ENCODE results near the gene DDX31. TPM values are rescaled to one million over a fixed set of nuclear protein-coding genes. Genes with fewer than 3 reads are reported as not detected.

The DDX31 gene
- total and polyA plus RNA-seq, 9 of the 15 experiments (the other 6 are each of a cell fraction or from before 2014, with no cell fraction given) = 11.9 to 24.6 (median 22.2) TPM

DNA sequence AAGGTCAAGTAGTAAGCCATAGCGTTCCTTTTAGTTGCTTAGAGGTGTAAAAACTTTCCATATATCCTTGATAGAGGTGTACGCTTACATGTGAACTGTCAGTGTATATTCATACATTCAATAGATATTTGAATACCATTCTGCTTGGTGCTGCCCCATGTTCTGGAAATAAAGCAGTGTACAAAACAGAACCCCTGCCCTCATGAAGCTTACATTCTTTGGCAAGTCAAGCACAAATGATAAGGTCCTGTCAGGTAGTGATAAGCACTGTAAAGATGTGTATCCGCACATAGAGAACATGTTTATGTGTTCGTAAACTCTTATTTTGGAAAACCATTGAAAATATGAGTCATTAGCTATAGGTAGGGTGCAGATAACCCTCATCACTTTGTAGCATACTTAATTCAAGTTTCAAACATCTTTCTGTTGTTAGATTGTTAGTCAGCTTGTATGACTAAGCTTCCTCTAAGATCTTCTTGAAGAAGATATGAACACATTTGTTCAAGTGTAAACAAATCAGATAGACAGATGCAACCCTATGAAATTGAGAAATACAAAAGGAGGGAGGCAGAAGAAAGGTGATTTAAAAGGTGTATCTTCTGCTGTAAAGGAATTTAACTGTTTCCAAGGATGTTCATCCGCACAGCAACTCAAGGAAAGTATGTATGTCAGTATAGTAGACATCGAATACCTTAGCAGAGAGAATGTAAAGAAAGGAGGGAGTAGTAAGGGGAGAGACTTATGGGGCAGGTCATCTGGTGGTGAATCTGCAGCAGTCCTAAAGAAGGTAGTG lies 2.0 kb upstream of the DDX31 start:
- in situ Hi-C loops (cut with MboI) = no loop called here
- H3K4me1 ChIP-seq (replicated peaks in 1 of 2; ENCODE audit: control insufficient read depth in 2 of 2, insufficient read depth in 2 of 2, low read length in 2 of 2) = peaks cover 3 to 22% of the 10 kb centered on the region in 2 experiments; a peak in 4 of 5 replicates
- H3K27me3 ChIP-seq (ENCODE audit: control insufficient read depth in 2 of 2, insufficient read depth in 2 of 2, low read length in 2 of 2) = no peaks in the 10 kb centered on the region
- H3K4me3 ChIP-seq = peak overlapping the region; percentile 98
- H3K36me3 ChIP-seq (ENCODE audit: control insufficient read depth, insufficient read depth, low read length) = peaks cover 51% of the 10 kb centered on the region
- H3K79me2 ChIP-seq (ENCODE audit: control insufficient read depth, insufficient read depth, low read length) = peaks cover 96% of the 10 kb centered on the region
- POLR2A ChIA-PET = interaction anchor here (0.6 to 2.0 kb wide), 5 partner anchors 8 to 15 kb away, joined by 3 to 6 read pairs (median 5); no protein-coding TSS in a partner anchor
- peak overlapping the region in 1 of 2 experiments; percentile 99; a peak in 1 of 4 replicates for H3K9ac ChIP-seq (ENCODE audit: insufficient read depth in 1 of 2, low read depth in 2 of 2, low read length in 2 of 2)
- FAIRE-seq = no peak
- peaks cover 12% of the 10 kb centered on the region for H3K9me3 ChIP-seq (replicated peaks; ENCODE audit: control insufficient read depth, insufficient read depth, low read depth, low read length)
- BruUV-seq (replicated peaks) = TSS peak; percentile 43
- intact Hi-C loops (cut with micrococcal nuclease) = no loop called here
- WGBS (ENCODE audit: insufficient coverage, low coverage, missing lambda C conversion rate) = 71% methylated on average over 6 of the region's 6 CpGs
- CTCF ChIA-PET (ENCODE audit: low intra/inter-chr PET ratio) = no interaction called here
- peak overlapping the region; percentile 98 for H3K4me2 ChIP-seq (ENCODE audit: insufficient read depth, low read length)
- no peaks in the 10 kb centered on the region for H4K20me1 ChIP-seq (replicated peaks; ENCODE audit: control insufficient read depth, insufficient read depth, low read length)
- no peak for DNase-seq (ENCODE audit: extremely low read depth in 1 of 4, low spot score in 3 of 4)
- H3K27ac ChIP-seq (ENCODE audit: extremely low read depth, low read depth, low read length) = peak overlapping the region; percentile 99
- H3K9me1 ChIP-seq (ENCODE audit: control insufficient read depth, insufficient read depth, low read length) = no peaks in the 10 kb centered on the region
- no peak for ATAC-seq
- no peak overlapping the region for H2AFZ ChIP-seq (ENCODE audit: low read depth, low read length)
- no peak for TF ChIP-seq RFX7 (CRISPR knock-in tag; IDR thresholded peaks at IDR 0.05)
- TF ChIP-seq ZNF445 (CRISPR knock-in tag; IDR thresholded peaks at IDR 0.05; ENCODE audit: low read depth) = no peak
- no peak for TF ChIP-seq CEBPG (CRISPR knock-in tag; IDR thresholded peaks at IDR 0.05)
- TF ChIP-seq CEBPG (tag; conservative IDR thresholded peaks at IDR 0.05 in 1 of 2, IDR thresholded peaks at IDR 0.05 in 1 of 2) = peak in 1 of 2 experiments; percentile 64; a peak in 2 of 4 replicates
- TF ChIP-seq, protein P1, sequence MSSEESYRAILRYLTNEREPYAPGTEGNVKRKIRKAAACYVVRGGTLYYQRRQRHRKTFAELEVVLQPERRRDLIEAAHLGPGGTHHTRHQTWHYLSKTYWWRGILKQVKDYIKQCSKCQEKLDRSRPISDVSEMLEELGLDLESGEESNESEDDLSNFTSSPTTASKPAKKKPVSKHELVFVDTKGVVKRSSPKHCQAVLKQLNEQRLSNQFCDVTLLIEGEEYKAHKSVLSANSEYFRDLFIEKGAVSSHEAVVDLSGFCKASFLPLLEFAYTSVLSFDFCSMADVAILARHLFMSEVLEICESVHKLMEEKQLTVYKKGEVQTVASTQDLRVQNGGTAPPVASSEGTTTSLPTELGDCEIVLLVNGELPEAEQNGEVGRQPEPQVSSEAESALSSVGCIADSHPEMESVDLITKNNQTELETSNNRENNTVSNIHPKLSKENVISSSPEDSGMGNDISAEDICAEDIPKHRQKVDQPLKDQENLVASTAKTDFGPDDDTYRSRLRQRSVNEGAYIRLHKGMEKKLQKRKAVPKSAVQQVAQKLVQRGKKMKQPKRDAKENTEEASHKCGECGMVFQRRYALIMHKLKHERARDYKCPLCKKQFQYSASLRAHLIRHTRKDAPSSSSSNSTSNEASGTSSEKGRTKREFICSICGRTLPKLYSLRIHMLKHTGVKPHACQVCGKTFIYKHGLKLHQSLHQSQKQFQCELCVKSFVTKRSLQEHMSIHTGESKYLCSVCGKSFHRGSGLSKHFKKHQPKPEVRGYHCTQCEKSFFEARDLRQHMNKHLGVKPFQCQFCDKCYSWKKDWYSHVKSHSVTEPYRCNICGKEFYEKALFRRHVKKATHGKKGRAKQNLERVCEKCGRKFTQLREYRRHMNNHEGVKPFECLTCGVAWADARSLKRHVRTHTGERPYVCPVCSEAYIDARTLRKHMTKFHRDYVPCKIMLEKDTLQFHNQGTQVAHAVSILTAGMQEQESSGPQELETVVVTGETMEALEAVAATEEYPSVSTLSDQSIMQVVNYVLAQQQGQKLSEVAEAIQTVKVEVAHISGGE (CRISPR knock-in tag; IDR thresholded peaks at IDR 0.05) = no peak
- no peak for TF ChIP-seq ZNF830 (CRISPR knock-in tag; IDR thresholded peaks at IDR 0.05)
- TF ChIP-seq RAD51 (IDR thresholded peaks at IDR 0.05; ENCODE audit: borderline replicate concordance, low read depth) = no peak
- TF ChIP-seq RAD21 (CRISPR knock-in tag; conservative IDR thresholded peaks at IDR 0.05 in 1 of 2, IDR thresholded peaks at IDR 0.05 in 1 of 2) = no peak
- no peak for TF ChIP-seq ZNF121 (CRISPR knock-in tag; conservative IDR thresholded peaks at IDR 0.05)
- peak; percentile 86 for TF ChIP-seq MYNN (IDR thresholded peaks at IDR 0.05)
- TF ChIP-seq MYNN (CRISPR knock-in tag; IDR thresholded peaks at IDR 0.05) = no peak
- no peak for TF ChIP-seq ZNF780A (CRISPR knock-in tag; IDR thresholded peaks at IDR 0.05)
- TF ChIP-seq, protein P2, sequence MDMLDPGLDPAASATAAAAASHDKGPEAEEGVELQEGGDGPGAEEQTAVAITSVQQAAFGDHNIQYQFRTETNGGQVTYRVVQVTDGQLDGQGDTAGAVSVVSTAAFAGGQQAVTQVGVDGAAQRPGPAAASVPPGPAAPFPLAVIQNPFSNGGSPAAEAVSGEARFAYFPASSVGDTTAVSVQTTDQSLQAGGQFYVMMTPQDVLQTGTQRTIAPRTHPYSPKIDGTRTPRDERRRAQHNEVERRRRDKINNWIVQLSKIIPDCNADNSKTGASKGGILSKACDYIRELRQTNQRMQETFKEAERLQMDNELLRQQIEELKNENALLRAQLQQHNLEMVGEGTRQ (CRISPR knock-in tag; IDR thresholded peaks at IDR 0.05) = no peak
- no peak for TF ChIP-seq ZKSCAN1 (IDR thresholded peaks at IDR 0.05; ENCODE audit: low read depth, low read length)
- TF ChIP-seq ZBTB1 (CRISPR knock-in tag; IDR thresholded peaks at IDR 0.05; ENCODE audit: borderline replicate concordance, low read depth) = no peak
- no peak for TF ChIP-seq HMG20A (CRISPR knock-in tag; conservative IDR thresholded peaks at IDR 0.05)
- TF ChIP-seq, protein P3, sequence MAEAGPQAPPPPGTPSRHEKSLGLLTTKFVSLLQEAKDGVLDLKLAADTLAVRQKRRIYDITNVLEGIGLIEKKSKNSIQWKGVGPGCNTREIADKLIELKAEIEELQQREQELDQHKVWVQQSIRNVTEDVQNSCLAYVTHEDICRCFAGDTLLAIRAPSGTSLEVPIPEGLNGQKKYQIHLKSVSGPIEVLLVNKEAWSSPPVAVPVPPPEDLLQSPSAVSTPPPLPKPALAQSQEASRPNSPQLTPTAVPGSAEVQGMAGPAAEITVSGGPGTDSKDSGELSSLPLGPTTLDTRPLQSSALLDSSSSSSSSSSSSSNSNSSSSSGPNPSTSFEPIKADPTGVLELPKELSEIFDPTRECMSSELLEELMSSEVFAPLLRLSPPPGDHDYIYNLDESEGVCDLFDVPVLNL (CRISPR knock-in tag; IDR thresholded peaks at IDR 0.05; ENCODE audit: low read depth) = no peak
